Ishikawa (cell line): Measurements from ENCODE around the gene PTPRD.

Experiments used
- CEBPB ChIP-seq: IDR thresholded peaks from 2 replicates; pipeline ENCODE4 v1.6.1; 2012
- CREB1 ChIP-seq: IDR thresholded peaks from 2 replicates; pipeline ENCODE4 v1.6.1; 2012; ENCODE audit warnings: low read depth
- EGR1 ChIP-seq: IDR thresholded peaks from 2 replicates; pipeline ENCODE4 v1.6.1; 2012
- EP300 ChIP-seq: IDR thresholded peaks from 2 replicates; pipeline ENCODE4 v1.6.1; 2012; ENCODE audit warnings: borderline replicate concordance
- FOXM1 ChIP-seq: IDR thresholded peaks from 2 replicates; pipeline ENCODE4 v1.6.1; 2012; ENCODE audit warnings: low read depth, borderline replicate concordance
- MAX ChIP-seq: IDR thresholded peaks from 2 replicates; pipeline ENCODE4 v1.6.1; 2012
- NFIC ChIP-seq: IDR thresholded peaks from 2 replicates; pipeline ENCODE4 v1.6.1; 2012
- RAD21 ChIP-seq: IDR thresholded peaks from 2 replicates; pipeline ENCODE4 v1.6.1; 2012; ENCODE audit warnings: low read depth
- REST ChIP-seq: IDR thresholded peaks from 2 replicates; pipeline ENCODE4 v1.6.1; 2012; ENCODE audit warnings: low read depth, mild to moderate bottlenecking
- TAF1 ChIP-seq: IDR thresholded peaks from 2 replicates; pipeline ENCODE4 v1.6.1; 2012; ENCODE audit warnings: low read depth, mild to moderate bottlenecking
- TCF12 ChIP-seq: IDR thresholded peaks from 2 replicates; pipeline ENCODE4 v1.6.1; 2012; ENCODE audit warnings: low read depth
- TEAD4 ChIP-seq: IDR thresholded peaks from 2 replicates; pipeline ENCODE4 v1.6.1; 2012
- USF1 ChIP-seq: IDR thresholded peaks from 2 replicates; pipeline ENCODE4 v1.6.1; 2012
- YY1 ChIP-seq: IDR thresholded peaks from 2 replicates; pipeline ENCODE4 v1.6.1; 2012; ENCODE audit warnings: low read depth
- ZBTB7A ChIP-seq: IDR thresholded peaks from 2 replicates; pipeline ENCODE4 v1.6.1; 2012; ENCODE audit warnings: low read depth

PTPRD gene

GRCh38 chr9:9603345-9603744, 1009.5 kb downstream of the PTPRD start:
- TF ChIP-seq EP300 (no peak), REST (no peak), TAF1 (no peak), FOXM1 (no peak), MAX (no peak), ZBTB7A (no peak), YY1 (no peak), CEBPB (no peak), TEAD4 (no peak), CREB1 (no peak), NFIC (no peak), USF1 (no peak), RAD21 (no peak), EGR1 (no peak), TCF12 (no peak)

GRCh38 chr9:9598723-9599122, 1014.1 kb downstream of the PTPRD start:
- no peak for TF ChIP-seq NFIC
- TF ChIP-seq RAD21, result no peak
- no peak for TF ChIP-seq ZBTB7A
- TF ChIP-seq FOXM1, result no peak

GRCh38 chr9:9592104-9592503, 1020.7 kb downstream of the PTPRD start:
- no peak for TF ChIP-seq FOXM1
- no peak for TF ChIP-seq TAF1
- TF ChIP-seq TEAD4, result no peak
- TF ChIP-seq EP300, result no peak
- TF ChIP-seq EGR1, result no peak
- TF ChIP-seq REST, result no peak

- TF ChIP-seq EP300, result no peak
- no peak for TF ChIP-seq FOXM1
- TF ChIP-seq NFIC, result no peak
- TF ChIP-seq EGR1, result no peak
- TF ChIP-seq TCF12, result no peak
- TF ChIP-seq ZBTB7A, result no peak
- TF ChIP-seq YY1, result no peak
- no peak for TF ChIP-seq CREB1
- TF ChIP-seq USF1, result no peak
- no peak for TF ChIP-seq MAX
- TF ChIP-seq TEAD4, result no peak
- no peak for TF ChIP-seq RAD21
These were observed 1026.9 kb downstream of the PTPRD start for GRCh38 chr9:9585920-9586319.

- TF ChIP-seq MAX (no peak), CREB1 (no peak), REST (no peak), TEAD4 (no peak), TAF1 (no peak), CEBPB (no peak), FOXM1 (no peak), TCF12 (no peak), EP300 (no peak)
These were observed 1038.7 kb downstream of the PTPRD start for GRCh38 chr9:9574080-9574479.
